Measurements from ENCODE around the gene SSH3.
A peak's percentile ranks its signal among the peaks of the same experiment; 100 is the strongest.
"Not testable (repeated sequence)": the region's sequence is repeated elsewhere in the genome, so short reads cannot be mapped to it uniquely, and the experiment has no call there.

SSH3 gene

DNA sequence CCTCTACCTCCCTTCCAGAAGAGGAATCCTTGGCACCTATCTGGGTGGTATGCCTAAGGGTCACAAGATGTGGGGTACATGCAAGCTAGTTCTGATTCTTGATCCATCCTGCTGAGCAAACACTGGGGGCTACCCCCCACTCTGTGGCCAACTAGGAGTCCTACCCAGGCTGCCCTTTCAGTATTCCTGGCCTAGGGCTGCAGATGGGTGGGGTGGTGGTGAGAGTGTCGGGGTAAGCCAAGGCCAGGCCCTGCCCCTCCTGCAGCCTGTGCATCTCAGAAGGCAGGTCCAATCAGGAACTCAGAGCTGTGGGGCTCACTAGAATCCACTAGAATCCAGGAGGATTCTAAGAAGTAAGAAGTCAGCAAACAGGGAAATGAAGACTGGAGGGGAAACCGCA lies 10.9 kb downstream of the SSH3 start:
- no peak for DNase-seq

DNA sequence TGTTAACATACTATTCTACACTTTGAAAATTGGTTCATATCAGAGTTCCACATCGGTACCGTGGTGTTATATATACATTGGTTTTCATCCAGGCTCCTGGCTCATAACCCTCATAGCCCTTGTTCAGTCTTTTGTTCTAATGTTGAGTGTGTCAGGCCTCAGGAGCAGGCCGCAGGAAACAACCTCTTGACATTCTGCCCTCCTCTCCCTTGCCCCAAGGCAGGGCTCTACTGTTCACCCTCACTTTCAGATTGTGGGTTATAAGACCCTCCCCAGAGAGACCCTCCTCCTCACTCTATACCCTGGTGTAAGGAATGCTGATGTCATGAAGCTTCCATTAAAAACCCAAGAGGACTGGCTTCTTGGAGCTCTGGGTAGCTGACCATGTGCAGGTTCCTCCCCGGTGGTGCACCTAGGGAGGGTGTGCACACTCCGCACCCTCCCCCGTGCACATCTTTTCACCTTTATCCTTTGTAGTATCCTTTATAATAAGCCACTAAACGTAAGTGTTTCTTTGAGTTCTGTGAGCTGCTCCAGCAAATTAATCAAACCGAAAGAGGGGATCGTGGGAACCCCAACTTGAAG lies 12.1 kb downstream of the SSH3 start:
- DNase-seq = no peak

DNA sequence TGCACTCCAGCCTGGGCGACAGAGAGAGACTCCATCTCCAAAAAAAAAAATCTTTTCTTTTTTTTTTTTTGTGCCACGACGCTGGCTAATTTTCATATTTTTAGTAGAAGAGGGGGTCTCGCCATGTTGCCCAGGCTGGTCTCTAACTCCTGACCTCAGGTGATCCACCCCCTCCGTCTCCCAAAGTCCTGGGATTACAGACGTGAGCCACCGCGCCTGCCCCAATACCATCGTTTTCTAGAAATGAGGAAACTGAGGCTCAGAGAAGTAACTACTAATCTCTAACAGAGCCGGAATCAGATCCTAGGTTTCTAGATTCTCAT lies 13.5 kb downstream of the SSH3 start:
- DNase-seq = no peak

DNA sequence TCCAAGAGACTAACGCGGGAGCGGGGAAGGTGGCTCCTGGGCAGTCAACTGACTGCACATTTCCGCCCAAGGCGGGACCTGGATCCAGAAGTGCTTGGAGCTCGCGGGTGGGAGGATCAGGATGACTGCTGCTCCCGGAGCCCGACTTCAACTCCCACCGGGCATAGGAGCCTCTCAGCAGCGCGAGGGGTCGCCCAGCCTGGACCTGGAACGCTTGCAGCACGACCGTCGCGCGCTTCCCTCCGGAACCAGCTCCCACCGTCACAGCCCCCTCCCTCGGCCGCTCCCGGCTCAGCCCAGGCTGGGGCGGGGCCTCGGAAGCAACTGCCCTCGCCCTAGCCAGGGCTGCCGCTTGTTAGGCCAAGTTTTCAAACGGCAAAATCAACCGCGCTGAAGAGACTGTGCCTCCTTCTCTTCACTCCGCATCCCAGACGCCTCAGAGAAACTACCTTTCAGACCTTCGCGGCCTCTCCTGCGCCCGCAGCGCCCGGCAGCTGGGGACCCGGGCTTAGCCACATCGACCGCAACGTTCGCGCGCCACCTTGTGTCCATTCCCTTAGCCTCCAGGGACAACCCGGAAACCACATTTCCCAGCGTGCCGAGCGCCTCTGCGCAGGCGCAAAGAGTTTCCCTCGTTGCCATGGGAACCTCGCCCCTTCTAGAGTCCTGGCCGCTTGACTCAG lies 14.0 kb downstream of the SSH3 start:
- DNase-seq = peak; percentile 93 to 95

DNA sequence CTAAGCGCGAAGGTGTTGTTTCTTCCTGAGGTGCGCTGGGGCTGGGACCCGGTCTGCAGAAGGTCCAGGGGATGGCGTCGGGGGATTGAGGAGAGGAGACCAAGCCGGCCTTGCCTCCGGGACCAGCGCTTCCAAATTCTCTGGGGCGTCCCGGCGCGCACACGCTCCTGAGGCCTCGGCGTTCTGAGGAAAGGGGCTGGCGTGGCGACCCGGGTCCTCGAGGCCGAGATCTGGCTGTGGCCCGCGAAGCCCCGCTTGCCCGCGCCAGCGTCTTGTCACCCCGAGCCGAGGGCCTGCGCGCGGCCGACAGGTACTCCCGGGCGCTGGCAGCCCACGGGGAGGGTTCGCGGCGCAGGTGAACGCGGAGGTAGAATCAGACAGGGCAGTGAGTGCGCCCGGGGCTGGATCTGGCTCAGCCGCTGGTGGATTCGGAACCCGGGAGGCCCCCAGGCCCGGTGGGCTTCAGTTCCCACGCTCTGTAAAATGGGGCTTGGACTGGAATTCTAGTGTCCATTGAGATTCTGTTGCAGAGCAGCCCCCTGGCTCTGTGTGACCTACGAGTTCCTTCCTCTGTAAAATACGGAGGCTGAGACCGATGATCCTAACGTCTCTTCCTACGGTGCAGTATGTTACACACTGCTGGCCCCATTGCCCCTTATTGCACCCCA lies 14.7 kb downstream of the SSH3 start:
- DNase-seq = peak in 1 of 2 experiments; percentile 55

DNA sequence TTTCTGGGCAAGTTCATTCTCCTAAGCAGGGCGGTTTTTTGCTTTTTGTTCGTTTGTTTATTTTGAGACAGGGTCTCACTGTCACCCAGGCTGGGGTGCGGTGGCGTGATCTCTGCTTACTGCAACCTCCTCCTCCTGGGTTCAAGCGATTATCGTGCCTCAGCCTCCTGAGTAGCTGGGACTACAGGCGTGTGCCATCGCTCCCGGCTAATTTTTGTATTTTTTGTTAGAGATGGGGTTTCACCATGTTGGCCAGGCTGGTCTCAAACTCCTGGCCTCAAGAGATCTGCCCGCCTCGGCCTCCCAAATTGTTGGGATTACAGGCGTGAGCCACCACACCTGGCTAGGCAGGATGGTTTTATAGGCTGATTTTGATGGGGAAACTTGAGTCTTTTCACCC lies 15.5 kb downstream of the SSH3 start:
- not testable (repeated sequence) for DNase-seq

DNA sequence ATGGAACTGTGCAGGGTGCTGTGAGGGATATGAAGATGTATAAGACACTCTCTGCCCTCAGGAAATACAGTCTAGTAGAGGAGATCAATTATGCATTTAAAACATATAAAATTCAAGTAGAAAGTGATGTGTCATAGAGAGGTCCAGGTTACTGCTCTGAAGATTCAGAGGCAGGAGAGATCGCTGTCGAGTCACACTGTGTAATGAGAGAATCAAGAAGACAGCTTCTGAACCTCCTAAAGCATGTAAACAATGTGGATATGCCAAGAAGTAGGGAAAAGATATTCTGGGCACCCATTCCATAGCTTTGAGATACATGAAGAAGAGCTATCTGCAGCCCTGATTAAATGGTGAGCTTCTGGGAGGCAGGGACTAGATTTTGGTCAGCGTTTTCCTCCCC lies 16.7 kb downstream of the SSH3 start:
- DNase-seq = no peak

DNA sequence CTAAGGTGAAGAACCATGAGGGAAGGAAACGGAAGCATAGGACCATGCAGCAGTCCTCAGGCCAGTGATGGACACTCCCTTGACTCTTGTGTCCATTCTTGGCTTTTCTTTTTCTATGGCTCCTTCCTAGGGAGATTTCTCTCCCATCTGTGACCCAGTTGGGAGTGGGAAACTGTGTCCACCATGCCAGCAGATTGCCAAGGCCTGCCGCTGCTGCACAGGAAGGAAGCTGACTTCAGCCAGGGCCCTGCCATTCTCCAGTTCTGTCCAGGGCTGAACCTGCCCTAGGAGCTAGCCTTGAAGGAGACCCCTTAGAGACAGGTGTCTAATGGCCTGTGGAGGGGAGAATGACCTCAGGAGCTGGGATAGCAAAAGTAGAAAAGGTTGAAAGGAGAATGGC lies 17.4 kb downstream of the SSH3 start:
- no peak for DNase-seq

DNA sequence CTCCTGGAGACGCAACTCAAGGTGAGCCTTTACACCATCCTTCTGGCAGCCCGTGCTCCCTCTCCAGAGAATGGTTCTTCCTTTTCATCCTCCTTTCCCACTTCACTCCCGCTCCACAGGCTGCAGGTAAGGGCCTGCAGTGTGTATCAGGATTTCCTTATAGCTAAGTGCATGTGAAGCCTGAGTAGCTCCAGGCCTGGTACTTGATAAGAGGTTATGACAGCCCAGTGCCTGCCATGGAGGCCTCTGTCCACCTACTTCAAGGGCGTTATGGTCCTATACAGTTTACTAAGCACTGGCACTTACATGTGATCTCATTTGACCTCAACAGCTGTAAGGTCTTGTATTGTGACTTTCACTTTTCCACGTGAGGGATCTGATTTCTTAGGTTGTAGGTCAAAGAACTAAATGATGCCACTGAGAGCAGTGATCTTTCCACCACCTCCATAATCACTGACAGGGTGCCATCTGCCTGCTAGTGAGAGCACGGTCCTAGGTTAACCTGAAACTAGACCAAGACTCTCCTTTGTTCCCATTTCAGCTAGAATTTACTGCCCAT lies 18.1 kb downstream of the SSH3 start:
- DNase-seq = no peak

DNA sequence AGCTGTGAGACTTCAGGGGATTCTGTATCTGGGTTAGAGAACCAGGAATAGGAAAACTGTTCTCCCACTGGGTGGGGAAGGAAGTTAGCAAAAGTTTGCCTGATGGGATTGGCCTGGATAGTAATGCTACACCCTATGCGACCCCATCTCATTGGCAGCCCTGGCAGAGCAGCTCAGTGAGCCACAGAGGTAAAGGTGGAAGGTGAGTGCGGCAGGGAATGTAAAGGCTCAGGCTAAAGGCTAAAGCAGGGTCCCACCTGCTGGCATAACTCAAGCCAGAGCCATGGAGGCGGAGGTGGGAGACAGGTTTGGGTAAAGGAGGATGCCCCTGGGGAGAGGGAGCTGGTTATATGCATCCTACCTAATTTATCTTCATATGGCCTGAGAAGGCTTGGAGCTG lies 18.7 kb downstream of the SSH3 start:
- DNase-seq = no peak

DNA sequence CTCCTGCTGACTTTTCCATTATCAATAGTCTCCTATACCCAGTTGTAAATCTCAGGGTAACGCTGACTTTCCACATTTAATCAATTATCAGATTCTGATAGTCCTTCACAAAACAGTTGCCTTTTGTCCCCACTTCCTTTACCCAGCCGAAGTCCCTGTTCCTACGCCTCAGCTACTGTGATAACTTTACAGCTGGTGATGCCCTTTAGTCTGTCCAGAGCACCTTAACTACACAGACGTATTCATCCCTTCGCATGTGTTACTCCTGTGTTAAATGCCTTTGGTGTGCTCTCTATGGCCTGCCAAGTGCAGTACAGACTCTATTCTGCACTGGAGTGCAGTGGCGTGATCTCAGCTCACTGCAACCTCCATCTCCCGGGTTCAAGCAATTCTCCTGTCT lies 20.2 kb downstream of the SSH3 start:
- DNase-seq = no peak

DNA sequence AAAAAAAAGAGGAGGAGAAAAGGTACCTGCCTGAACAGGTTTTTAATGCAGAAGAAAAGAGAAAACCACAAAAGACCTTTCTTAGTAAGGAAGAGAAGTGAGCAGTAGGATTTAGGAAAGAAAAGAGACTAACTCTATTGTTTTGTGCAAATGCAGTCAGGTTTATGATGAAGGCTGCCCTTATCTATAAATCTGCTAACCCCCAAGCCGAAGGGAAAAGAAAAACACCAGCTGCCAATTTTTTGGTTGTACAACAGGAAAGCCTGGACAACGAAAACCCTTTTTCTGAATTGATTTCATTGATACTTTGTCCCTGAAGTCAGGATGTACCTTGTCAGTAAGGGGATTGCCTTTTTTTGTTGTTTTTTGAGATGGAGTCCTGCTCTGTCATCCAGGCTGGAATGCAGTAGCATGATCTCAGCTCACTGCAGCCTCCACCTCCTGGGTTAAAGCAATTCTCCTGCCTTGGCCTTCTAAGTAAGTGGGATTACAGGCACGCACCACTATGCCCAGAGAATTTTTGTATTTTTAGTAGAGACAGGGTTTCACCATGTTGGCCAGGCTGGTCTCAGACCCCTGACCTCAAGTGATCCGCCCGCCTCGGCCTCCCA lies 28.9 kb downstream of the SSH3 start:
- no peak for DNase-seq

DNA sequence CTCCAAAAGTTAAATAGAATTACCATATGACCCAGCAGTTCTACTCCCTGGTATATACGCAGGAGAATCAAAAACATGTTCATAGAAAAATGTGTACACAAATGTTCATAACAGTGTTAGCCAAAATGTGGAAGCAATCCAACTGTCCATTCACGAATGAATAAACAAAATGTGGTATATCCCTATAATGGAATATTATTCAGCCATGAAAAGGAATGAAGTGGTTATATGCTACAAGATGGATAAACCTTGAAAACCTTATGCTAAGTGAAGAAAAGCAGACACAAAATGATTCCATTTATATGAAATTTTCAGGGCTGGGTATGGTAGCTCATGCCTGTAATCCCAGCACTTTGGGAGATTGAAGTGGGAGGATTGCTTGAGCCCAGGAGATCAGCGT lies 33.9 kb downstream of the SSH3 start:
- no peak for DNase-seq

DNA sequence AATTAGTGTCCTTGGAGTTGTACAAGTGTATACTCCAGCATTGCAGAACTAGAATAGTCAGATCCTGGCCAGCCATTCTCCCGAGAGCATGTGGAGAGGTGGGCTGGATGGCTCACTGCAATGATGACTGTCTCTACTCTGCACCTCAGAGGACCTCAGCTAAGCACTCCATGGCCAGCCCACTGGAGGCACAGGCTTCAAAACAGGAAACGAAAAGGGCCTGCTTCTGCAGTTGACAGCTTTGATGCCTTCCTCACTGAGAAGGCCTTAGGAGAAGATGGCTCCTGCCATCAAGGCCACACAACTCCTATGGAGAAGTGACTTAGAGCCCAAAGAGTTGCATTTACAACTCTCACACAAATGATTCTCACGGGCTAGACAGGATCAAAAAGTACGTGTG lies 40.9 kb downstream of the SSH3 start:
- no peak for DNase-seq

DNA sequence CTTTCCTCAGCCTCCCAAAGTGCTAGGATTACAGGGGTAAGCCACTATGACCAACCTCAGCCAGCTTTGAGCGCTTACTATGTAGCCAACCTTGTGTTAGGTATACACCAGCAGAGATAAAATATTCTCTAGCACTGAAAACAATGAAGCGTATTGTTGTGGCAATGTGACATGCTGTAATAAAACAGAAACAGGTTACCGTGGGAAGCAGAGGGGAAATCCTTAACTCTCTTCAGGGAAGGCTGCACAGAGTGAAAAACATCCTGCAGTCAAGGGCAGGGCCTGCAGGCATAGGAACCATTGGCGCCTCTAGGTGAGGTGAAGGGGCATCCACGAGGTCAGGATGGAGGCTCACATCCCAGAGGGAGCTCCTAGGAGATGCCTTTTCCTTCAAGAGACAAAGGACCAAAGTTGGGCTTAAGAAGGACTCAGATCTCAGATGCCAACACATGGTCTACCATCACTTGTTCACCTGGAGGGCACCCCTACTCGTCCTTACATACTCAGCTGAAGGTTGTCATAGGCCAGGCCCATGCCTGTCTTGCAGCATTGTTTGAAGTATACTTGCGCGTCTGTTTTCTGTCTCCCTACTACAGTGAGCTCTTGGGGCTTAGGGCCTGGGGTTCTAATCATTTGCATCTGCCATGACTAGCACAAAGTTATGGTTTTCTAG lies 42.1 kb downstream of the SSH3 start:
- DNase-seq = no peak

DNA sequence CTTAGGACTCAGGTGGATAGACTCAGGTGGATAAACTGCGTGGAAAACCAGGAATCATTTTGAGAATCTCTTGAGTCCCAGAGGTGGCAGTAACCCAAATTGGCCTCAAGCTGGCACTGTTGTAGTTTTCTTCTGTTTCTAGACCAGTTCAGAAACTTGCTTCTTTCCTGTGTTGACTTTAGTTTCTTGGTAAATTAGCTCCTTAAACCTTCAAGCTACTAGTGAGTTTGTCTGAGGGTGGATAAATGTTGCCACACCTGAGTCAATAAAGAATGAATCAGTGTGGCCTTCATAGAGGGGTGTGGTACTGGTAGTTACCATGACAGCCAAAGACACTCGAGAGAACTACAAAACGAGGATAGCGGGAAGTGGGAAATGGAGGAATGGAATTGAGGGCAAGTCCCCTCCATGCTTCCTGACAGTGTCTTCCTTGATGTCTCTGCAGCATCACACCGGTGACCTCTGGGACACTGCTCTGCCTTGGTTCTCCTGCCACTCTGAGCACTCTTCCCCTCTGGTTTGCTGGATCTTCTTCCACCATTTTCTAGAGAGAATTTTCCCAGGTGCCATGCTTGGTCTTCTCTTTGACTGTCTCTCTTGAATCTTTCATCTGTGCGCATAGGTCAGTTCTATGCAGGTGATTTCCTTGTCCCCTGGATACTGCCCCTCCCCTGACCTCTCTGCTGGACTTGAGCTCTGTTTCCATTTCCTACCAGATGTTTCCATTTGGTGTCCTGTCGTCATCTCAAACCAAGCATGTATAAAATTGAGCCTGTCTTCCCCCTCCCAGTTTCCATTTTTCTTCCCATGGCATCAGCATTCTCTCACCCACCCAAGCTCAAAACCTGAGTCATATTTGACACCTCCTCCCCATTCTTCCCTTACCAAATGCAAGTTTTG lies 42.8 kb downstream of the SSH3 start:
- peak; percentile 14 to 15 for DNase-seq

DNA sequence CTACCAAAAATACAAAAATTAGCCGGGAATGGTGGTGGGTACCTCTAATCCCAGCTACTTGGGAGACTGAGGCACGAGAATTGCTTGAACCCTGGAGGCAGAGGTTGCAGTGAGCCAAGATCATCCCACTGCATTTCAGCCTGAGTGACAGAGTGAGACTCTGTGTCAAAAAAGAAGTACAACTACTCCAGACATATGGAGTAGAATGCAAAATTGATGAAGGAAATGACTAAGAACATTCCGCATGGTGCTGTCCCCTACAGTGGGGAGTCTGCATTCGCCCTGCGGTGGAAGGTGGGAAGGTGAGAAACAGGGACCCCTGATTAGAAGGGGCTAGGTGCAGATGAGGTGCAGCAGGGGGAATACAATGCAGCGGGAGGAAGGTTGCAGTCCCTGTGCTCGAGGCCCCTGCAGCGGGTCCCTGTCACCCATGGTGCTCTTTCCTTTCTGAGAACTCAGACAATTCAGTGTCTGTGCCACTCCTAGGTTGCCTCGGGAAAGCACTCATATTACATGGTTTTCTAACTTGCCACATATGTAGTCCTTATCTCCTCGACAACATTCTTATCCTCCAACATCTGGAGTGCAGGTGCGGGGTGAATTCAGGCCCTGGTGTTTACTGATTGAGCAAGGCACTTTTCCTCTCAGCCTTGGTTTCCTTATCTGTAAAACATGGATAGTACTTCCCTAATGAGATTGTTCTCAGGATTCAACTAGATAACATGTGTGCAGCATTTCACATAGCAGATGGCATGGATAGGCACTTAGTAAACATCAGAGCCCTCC lies 44.8 kb downstream of the SSH3 start:
- DNase-seq = peak; percentile 15 to 63

DNA sequence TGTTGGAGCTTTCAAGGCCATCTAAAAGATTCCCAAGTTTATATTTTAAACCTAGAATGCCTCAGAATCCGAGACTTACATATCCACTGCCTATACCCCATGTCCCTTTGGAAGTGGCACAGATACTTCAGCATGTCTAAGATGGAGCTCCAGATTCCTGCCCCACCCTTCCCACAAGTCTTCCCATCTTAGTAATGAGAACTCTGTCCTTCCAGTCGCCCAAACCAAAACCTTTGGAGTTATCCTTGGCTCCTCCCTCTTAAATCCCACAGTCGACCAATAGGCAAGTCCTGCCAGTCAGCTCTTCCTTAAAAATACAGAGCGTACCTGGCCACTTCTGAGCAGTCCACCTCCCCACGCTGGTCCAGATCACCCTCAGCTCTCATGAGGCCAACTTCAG lies 45.7 kb downstream of the SSH3 start:
- no peak for DNase-seq

DNA sequence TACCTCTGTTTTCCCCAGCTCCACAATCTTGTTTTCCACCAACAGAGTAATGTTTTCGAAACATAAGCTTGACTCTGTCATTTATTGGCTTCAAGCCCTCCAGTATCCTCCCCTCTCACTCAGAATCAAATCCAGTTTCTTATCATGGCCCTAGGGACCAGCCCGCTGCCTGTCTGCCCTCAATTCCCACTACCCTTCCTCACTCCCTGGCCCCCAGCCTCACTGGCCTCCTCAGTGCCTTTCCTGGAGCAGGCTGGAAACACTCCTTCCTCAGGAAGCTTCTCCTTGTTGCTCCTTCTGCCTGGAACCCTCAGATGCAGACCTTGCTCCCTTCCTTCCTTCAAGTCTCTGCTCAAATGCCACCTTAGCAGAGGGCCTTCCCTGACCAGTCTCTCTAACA lies 46.1 kb downstream of the SSH3 start:
- no peak for DNase-seq

DNA sequence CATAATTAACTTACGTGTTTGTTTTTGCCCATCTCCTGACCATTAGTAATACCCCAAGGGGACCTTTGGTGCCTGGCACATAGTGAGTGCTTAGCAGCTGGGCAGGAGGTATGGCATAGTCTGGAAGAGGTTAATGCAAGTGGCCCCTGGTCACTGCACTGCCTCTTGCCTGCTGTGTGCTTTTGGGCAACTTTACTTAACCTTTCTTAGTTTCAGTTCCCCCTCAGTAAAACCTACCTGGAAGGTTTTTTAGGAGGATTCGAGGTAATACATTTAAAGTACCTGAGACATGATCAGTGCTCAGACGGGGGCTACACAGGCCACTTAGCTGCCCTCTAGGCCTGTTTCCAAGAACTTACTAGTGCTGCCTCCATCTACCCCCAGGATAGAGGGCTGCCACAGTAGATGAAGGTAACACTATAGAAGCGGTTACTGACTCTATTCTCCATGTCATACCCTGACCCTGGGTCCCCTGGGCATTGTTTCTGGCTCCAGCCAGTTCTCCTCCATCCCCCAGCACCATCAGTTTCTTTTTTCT lies 46.7 kb downstream of the SSH3 start:
- no peak for DNase-seq
